SW 1271 (cell line): ENCODE data around the gene PLCB1.
"Not testable (repeated sequence)": the region's sequence is repeated elsewhere in the genome, so short reads cannot be mapped to it uniquely, and the experiment has no call there.

Experiments used
- DNase-seq, 2 experiments: peaks; one replicate each; lab custom pipeline; 2025; lab: John Stamatoyannopoulos, UW

PLCB1 gene

DNA sequence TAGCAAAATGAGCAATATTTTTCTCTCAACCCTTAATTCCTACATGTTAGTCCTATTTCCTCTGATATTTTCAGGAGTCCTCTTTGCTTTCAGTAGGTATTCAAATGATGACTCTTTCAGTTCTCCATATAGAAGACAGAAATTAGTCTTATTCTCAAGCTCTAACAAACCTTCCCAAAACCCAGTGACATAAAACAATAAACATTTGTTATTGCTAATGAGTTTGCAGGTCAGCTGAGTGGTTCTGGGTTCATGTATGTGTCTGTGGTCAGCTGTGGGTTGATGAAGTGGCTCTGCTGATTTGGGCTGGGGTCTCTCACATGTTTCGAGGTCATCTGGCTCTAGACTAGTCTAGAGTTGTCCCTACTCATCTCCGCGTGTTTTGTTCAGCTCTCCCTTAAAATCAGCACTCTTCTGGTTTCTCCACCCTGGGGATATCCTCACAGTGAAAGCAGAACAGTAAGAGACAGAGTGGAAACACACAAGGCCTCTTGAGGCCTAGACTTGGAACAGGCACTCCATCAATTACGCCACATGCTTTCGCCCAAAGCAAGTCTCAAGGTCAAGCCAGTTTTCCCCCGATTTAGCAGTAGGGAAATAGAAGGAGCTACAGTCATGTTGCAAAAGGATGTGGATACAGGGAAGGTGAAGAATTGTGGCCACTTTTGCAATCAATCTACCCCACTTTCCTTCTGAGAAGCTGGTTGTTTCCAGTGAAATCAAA lies 273.0 kb downstream of the PLCB1 start:
- no peak for DNase-seq

DNA sequence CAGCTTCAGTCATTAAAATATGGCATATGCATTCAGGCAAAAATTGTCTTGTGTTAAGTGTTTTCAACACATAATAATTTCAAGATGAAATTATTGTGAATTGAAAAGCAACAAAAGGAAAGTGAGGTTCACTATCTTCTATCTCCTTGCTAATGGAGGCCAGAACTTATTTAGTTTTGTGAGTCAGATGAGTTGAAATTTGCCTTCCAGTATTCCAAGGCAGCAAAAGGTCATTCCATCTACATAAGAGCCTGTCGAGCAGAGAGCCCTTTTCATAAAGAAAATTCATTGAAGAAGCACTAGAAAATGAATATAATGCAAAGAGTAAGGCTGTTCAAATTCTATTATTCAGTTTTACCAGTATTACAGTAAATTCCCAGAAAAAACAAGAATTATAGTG lies 274.3 kb downstream of the PLCB1 start:
- no peak for DNase-seq

DNA sequence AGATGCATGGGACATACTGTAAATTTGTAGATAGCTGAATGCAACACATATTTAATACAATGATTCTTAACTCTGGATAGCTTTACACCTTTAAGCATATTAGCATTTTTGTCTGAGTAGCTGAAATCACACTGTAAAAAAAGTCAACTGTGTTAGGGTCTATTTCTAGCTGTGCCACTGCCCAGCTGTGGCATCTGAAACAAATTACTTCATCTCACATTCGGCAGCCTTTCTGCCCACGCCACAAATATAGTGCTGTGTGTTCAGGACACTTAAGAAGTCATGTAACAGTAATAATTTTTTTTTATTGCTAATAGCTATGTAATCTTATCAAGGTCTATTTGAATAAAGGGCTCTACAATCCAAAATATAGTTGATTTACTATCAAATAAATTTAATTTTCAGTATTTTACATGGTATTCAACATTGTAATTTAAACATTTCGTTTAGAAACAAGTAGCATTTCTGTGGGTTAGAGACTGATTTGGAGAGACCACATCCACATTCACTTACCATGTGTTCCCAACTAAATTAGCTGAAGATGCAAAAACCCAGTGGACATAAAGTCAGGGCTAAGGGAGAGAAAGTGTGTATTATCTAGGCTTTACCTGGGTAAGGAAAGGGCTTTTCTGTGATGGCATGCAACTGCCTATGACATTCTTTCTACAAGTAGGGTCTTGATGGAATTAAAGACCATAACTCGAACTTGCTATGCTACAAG lies 276.7 kb downstream of the PLCB1 start:
- DNase-seq = no peak

DNA sequence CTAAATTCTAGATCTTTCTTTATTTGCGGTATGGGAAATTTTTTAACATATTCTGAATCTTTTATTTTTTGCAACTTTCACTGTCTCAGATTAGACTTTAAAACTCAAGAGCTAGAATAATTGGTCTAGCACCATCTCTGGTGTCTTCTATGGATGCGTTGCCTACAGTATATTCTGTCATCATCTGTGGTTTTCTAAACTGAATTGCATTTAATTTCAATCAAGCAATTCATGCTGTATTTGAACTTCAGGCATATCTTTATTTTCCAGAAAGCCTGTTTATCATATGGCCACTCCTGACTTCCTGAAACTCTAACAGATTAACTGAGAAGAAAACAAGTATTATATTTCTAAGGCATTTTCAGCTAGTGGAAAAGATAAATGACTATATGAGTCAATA lies 281.6 kb downstream of the PLCB1 start:
- DNase-seq = no peak

DNA sequence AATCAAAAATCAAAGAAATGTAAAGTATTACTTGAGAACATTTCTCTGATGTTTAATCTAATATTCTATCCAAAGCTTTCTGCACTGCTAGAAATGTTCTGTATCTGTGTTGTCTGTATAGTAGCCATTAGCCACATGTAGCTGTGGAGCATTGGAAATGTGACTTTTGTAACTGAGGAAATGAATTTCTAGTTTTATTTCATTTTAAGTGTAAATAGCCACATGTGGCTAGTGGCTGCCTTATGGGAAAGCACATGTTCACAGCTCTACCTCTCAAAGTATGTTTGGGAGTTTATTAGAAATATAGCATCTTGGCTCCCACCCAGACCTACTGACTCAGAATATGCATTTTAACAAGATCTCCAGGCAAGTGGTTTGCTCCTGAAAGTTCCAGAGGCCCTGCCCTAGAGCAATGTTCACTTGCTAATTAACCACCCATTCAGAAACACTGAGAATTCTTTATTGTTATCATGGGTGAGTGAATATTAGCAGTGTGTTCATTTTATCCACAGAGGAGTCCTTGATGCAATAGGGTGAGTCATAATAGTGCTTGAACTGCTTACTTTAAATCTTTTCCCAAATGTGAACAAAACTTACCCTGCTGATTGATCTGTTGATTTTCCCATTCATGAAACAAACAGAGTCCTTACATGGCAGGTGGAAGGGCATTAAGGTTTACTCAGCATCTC lies 282.7 kb downstream of the PLCB1 start:
- no peak for DNase-seq

DNA sequence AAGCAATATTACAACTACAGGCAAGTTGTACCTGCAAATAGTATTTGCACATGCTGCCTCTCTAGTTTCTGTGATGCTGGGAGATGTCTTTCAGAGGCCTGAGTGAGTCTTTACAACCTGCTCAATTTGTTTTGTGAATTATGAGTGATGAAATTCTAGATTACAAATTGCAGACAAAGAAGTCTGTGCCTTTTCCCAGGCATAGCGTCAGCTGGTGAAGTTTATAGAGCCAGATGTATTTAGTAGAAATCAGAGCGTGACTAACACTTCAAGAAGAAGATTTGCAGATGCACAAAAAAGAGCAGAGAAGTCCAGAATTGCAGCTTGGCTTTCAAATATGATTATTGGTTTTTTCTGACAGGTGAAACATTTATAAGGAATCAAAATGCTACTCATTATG lies 289.9 kb downstream of the PLCB1 start:
- no peak for DNase-seq

DNA sequence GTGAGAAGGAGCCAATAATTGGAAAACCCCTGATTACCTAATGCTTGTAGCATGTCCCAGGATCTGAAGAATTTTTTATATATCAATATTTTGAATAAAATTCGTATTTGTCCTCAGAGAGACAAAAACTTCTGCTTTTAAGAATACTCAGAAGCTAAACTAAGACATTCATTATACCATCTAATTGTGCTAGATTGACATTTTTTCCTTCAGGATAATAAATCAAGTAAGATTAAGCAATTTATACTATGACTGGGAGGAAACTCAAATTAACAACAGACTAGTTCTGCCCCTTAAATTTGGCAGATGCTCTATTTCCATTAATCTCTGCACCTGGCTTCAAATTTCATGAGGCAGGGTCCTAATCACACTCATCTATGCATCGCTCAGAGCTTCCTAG lies 291.4 kb downstream of the PLCB1 start:
- DNase-seq = no peak

DNA sequence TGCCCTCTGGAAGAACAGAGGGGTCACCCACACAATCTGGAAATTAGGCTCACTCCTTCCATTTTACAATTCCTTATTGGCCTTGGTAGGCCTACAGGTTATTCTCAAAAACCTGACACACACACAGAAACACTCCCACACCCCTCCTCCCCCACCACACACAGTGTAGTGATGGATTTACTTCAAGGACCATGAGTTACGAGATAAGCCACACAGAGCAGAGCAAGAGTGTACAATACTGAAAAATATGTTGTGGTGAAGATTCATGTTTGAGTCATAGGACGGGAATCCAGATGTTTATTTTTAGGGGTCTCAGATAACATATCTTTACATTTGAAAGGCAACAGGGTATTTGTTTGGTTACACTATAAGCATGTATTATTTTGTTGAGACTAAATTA lies 291.9 kb downstream of the PLCB1 start:
- no peak for DNase-seq

DNA sequence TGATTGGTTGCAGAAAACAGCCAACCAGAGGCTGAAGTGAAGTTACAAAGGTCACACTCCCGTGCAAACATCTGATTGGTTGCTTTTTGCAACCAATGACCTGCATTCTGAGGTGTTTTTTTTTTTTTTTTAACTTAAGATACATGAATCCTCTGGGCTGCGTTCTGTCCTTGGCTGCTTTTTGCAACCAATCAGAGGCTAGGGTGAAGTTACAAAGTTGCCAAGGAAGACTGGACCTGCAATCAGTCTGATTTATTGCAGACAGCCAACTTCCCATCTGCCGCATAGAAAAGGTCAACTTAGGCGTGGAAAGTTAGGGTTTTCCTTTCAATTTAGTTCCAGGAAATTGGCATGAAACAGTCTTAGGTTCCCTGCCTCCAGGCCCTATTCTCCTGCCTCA lies 292.9 kb downstream of the PLCB1 start:
- DNase-seq = no peak

DNA sequence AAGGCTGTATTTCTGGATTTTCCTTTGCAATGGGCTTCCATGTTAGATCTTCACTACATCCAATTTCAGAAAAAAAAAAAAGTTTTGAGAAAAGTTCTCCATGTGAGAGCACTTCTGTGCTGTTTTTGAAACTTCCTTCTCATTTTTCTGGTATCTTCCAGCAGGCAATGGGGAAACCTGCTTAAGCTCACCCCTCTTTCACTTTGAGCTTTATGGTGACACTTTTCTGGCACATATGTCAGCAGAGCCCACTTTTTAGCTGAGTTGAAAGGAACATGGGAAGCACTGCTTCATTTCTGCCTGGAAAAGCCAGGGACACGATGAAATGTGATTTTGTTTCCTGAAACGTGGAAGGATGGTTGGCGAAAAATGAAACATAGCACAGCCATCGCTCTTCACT lies 293.7 kb downstream of the PLCB1 start:
- no peak for DNase-seq

DNA sequence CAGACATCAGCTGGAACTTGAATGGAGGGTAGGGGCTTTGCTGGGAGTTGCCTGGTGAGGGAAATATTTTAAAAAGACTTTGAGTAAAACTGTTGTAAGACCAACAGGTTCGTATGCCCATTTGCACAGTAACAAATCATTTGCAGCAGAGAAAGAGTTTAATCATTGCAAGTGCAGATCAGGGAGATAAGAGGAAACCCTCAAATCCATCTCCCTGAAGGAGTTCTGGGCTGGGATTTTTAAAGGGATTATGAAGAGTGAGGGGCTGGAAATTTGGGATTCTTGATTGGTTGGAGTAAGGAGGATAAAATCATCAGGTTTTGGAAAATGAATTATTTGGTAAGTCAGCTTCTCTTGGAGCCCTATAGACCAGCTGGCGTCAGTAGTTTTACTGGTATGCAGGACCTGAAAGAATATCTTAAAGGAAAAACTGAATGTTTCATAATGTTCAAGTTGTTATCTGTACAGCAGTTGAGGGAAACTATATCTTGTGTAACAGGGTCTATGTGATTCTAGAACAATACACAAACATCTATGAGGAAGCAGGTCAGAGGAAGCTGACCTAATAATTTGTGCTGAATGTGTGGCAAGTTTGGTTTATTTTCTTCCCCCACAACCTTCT lies 295.5 kb downstream of the PLCB1 start:
- DNase-seq = no peak

DNA sequence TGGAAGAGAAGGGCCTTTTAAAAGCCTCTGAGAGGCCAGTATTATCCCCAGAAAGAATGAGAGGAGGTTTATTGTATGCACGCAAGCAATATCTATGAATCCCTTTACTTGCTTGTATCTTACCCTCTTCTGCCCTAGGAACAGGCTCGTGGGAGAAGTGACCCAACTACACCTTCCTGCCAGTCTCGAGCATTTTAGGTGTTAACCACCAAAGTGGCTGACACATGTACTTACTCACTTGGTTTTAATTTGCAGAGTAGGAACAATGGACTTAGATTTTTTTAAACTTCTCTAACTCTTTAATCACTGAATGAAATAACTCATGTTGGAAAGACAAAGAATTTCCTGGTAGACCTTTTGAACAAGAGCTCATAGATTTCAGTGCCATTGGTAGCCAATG lies 296.9 kb downstream of the PLCB1 start:
- DNase-seq = no peak

DNA sequence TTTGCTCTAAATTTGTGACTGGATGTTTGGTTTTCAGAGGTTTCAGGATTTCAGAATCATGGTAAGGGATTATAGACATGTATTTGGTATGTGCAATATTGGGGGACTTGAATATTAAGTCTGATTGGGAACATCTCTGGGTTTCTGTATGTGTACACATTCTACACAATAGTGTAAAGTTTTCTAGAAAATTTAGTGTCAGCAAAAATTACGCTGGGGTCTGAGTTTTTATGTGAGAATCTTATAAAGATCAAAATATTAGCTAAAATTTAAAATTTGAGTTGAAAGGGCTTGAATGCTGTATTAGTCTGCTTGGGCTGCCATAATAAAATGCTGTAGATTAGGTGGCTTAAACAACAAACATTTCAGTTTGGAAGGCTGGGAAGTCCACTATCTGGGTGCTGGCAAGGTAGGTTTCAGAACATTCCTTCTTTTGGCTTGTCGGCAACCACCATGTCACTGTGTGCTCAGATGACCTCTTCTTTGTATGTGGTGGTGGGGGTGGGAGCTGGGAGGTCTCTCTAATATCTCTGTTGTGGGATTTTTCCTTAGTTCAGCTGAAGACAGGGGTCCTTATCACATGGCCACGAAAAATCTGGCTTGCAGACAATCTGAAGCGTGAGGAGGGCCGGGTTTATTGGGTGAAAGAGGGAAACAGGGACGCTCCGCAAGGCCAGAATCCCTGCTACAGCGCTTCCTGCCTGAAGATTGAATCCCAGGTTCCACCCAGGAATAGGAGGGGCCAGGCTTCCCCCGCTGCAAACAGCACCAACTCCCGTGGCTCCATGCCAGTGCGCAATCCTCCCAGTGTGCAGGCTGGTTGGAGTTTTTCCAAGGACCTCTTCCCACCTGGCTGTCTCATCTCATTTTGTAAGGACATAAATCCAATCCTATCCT lies 299.7 kb downstream of the PLCB1 start:
- no peak for DNase-seq

DNA sequence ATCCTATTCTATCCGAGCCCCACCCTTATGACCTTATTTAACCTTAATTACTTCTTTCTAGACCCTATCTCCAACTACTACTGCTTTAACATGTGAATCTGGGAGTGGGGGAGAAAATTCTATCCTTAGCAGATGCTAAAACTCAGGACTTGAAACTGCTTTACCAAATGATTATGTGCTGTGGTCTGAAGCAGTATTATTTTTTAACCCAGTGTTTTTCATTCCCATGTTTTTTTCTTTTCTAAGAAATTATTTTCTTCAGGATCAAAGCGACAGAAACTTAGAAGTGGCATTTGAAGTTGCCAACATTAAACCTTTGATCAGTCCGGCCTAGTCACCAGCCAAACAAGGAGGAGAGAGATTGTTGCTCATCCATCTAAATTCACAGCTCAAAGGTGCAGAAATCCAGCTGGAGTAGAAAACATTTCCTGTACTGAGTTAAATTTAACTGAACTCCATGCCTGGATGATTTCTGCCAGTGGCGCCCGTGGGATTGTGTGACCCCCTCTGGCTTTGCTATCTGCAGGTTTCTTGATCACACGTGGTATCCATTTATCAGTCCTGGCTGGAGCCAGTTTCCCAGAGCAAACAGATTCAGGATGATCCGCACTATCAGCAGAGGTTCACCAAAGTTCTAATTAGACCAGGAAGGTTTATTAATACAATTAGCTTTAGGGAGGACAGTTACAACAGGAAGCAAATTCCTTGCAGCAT lies 300.5 kb downstream of the PLCB1 start:
- no peak for DNase-seq

DNA sequence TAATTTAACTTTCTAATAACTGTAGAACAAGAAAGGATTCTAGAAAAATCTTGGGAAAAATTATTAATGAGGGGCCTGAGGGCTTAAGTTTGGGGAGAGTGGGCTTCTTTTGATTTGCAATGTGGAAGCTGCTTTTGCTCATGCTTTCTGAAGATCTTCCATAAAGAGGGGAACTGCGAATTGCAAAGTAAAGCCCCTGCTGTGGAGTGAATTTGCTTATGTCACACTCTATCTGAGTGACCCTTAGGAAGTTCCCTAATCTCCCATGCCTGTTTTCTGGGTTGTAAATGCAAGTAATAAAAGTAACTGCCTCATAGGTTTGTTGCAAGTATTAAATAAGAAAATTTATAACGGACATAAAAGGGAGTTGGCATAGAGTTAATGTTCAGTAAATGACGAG lies 301.2 kb downstream of the PLCB1 start:
- DNase-seq = no peak

DNA sequence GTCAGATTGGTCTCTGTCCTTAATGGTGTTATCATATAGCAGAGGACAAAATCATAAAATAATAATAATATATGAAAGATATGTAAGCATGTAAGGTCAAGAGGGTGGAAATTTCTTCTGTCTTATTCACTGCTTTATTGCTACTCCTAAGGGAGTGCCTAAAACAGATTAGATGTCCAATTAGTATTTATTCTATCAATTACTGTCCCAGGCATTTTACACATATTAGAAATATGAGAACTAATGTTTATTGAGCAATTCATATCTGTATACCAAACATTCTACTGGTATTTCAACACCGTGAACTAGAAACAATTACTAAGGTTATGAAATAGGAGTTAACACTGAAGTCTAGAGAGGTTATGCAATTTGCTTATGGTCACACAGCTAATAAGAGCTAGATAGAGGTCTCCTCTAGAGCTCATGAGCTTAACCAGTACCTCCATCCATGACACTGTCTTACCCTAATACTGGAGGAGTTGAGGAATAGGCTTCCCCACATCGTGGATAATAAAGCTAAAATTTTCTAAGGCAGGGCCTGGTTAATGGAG lies 302.3 kb downstream of the PLCB1 start:
- no peak for DNase-seq

DNA sequence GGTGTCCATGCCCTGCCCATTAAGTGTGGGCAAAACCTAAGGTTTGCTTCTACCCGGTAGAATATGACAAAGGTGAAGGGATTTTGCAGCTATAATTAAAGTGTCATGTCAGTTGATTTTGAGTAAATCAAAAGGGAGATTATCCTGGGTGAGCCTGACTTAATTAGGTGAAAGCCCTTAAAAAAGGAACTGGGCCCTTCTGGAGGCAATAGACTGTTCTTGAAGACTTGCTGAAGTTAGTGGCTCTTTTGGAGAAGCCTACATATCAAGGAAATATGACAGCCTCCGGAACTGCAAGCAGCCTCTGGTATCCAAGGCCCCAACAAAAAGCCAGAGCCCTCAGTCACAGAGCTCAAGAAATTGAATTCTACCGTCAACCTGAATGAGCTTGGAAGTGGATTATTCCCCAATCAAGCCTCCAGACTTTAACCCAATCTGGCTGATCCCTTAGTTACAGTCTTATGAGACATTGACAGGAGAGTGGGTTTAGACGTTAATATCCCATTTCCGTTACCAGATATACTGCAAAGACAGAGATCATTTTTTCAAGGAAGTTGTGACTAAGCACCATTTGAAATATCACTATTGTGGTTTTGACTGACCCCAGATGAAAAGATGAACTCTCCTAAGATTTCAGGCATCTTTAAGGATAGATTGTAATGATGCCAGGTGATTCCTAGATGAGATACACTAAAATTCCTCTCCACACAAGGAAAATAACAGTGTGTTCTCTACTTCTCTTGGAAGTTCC lies 303.4 kb downstream of the PLCB1 start:
- DNase-seq = no peak

DNA sequence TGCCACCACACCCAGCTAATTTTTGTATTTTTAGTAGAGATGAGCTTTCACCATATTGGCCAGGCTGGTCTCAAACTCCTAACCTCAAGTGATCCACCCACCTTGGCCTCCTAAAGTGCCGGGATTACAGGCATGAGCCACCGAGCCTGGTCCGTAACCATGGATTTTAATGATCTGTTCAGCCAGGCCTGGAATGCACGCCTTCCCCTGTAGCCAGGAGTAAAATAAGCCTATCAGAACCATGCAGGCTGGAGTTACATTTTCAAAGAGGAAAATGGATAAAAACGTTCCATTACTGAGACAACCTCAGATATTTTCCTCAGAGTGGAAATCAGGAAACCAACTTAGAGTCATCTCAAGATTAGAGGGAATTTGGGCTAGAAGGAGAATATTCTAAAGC lies 304.9 kb downstream of the PLCB1 start:
- not testable (repeated sequence) for DNase-seq

DNA sequence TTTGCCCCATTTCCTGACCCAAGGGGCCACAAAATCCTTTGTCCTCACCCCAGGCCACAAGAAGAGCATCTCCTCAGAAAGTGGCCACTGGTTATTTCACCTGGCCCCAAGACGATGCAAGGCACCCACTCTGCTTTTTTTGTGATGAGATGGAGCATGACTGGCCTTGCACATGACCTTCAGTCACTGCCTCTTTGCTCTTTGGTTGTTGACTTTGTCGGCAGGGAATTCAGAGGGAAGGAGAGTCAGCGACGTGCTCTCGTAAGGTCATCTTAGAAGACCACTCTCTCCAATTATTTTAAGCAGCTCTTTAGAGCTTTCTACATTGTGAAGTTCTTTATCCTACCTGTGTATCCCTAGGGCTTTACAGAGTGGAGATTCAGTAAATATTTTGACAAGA lies 306.7 kb downstream of the PLCB1 start:
- no peak for DNase-seq

DNA sequence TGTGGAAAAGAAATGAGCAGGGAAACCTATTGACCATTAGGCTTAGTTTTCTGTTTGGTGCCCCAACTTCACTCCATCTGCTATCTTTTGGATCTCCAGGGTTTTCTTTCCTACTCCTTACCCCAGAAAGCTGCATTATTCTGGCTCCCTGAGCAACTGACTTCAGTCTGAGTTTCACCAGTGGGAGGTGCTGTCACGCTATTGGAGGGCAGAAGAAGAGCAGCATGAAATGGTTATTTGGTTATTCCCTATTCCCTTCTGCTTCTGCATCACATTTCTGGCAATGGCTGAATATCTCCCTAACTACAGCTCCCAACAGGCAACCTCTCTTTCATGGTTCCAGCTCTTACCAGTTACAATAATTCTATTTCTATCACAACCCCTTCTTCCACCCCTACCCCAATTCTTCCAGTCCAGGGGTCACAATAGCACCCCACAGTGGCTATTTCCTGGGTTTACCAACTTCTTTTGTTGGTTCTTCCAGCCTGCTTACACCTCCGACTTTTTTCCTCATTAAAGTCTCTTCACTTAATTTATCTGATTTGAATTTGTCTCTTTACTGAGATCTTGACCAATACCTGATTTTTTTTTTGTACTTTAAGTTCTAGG lies 311.5 kb downstream of the PLCB1 start:
- DNase-seq = no peak
